Left ventricle myocardium inferior (tissue), 1 donor: Measurements from ENCODE around the gene KNSTRN. TPM values are rescaled to one million over a fixed set of nuclear protein-coding genes. Genes with fewer than 3 reads are reported as not detected.

Experiments used
- DNase-seq: peaks from one replicate; pipeline ENCODE4 v3.0.0-alpha.2; 2020
- H3K27ac ChIP-seq: fragments of 200-600 bp; replicated peaks from 2 replicates; pipeline ENCODE4 v1.8.0; 2021
- H3K27me3 ChIP-seq: fragments of 200-600 bp; 2 replicates; pipeline ENCODE4 v1.8.0; 2021; ENCODE audit warnings: low read depth
- H3K36me3 ChIP-seq: fragments of 200-600 bp; 2 replicates; pipeline ENCODE4 v1.8.0; 2021
- H3K4me1 ChIP-seq: fragments of 200-600 bp; 2 replicates; pipeline ENCODE4 v1.8.0; 2021
- H3K4me3 ChIP-seq: fragments of 200-600 bp; 2 replicates; pipeline ENCODE4 v1.8.0; 2021; ENCODE audit warnings: mild to moderate bottlenecking, moderate library complexity
- H3K9me3 ChIP-seq: fragments of 200-600 bp; replicated peaks from 2 replicates; pipeline ENCODE4 v1.8.0; 2021
- intact Hi-C: fragments of 100-400 bp; cut with micrococcal nuclease; formaldehyde crosslinking; loops from one replicate; pipeline ENCODE4 v1.11.0; 2022
- total RNA-seq: library from RNA; stranded (reverse); fragmentation: NEBNext Ultra II Directional; extraction: Animal tissue kit (Norgen Biotek cat#: 25700); gene quantifications from one replicate; pipeline ENCODE4 v1.2.1, GENCODE V29; 2021
- TF ChIP-seq, protein P1 (sequence below): fragments of 200-600 bp; IDR thresholded peaks from 2 replicates; pipeline ENCODE4 v1.8.0; 2021; ENCODE audit warnings: antibody characterized with exemption, mild to moderate bottlenecking, borderline replicate concordance
- donor health status: DM: no; HTN: yes; CAD: no; lungs with severe emphysema.

Gene KNSTRN
- total RNA-seq, 1 donor from 2014 or later: 9.0 TPM

DNA sequence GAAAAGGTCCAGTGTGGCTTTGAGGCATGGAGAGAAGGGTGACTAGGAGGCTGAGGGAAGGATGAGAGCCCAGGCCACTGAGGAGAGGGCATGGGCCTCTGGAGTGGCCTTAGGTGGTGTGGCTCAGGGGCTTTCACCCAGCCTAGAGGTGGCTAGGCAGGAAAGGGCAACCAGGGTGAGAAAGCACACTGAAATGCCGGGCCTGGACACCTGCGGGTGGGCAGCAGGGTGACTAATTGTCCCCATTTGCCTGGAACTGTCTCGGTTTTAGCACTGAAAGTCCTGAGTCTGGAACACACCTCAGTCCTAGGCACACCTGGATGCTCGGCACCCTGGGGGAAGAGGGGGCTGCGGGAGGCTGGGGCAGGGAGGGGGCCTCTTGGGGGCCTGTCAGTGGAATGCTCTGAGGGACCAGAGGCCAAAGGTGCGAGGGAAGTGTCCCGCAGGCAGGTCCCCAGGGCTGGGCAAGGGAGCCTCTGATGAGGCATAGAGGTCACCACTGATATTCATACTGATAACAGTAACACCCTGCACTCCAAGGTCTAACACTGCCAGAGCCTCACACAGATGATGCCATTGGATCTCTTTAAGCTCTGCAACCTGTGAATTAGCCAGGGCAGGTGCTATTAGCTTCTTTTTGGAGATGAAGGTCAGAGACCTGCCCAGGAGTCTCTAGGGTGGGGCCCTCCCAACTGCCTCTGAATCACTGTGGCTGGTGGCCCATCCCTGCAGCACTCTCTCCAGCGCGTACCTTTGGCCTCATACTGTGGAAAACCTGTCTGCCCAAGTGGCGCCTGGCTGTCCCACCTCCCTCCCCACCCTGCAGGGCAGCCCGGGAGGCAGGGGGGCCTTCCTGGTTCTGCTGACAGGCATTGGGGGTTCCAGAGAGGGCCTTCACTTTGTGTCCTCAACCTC is 34.7 kb upstream of the KNSTRN start:
- DNase-seq: no peak
- intact Hi-C loops: loop anchor here (10.0 kb wide), 1 partner anchor 77 kb away; no protein-coding TSS in a partner anchor

DNA sequence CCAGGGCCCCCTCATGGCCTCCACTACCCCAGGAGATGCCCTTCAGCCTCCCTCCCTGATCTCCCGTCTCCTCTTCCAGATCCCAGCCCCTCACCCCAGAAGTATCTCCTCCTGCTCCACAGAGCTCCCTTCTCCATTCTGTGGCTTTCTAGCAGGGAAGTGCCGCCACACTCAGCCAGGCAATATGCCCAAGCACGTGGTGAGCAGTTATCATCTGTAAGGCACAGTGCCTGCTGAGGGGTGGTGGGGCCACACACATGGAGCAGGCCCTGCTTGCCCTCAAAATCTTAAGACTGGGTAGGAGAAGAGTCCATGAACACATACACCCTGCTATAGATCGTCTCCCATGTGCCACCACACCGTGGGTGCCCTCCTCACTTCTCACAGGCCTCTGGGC is 34.0 kb upstream of the KNSTRN start:
- Histone ChIP-seq H3K9me3 (no peaks in the 10 kb centered on the region), H3K36me3 (no peaks in the 10 kb centered on the region), H3K4me3 (no peak overlapping the region), H3K4me1 (peaks cover 26% of the 10 kb centered on the region), H3K27ac (no peak overlapping the region), H3K27me3 (no peaks in the 10 kb centered on the region)
- no peak for DNase-seq
- intact Hi-C loops: loop anchor here (10.0 kb wide), 1 partner anchor 76 kb away; no protein-coding TSS in a partner anchor
- TF ChIP-seq, protein P1, sequence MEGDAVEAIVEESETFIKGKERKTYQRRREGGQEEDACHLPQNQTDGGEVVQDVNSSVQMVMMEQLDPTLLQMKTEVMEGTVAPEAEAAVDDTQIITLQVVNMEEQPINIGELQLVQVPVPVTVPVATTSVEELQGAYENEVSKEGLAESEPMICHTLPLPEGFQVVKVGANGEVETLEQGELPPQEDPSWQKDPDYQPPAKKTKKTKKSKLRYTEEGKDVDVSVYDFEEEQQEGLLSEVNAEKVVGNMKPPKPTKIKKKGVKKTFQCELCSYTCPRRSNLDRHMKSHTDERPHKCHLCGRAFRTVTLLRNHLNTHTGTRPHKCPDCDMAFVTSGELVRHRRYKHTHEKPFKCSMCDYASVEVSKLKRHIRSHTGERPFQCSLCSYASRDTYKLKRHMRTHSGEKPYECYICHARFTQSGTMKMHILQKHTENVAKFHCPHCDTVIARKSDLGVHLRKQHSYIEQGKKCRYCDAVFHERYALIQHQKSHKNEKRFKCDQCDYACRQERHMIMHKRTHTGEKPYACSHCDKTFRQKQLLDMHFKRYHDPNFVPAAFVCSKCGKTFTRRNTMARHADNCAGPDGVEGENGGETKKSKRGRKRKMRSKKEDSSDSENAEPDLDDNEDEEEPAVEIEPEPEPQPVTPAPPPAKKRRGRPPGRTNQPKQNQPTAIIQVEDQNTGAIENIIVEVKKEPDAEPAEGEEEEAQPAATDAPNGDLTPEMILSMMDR: no peak

More for the DNA sequence above, 34.7 kb upstream of the KNSTRN start:
- Histone ChIP-seq H3K36me3 (no peaks in the 10 kb centered on the region), H3K27me3 (no peaks in the 10 kb centered on the region), H3K27ac (no peak overlapping the region), H3K4me1 (peaks cover 32% of the 10 kb centered on the region), H3K9me3 (no peaks in the 10 kb centered on the region), H3K4me3 (no peak overlapping the region)
- TF ChIP-seq, protein P1: no peak

- no peak overlapping the region for H3K4me3 ChIP-seq
- peaks cover 26% of the 10 kb centered on the region for H3K4me1 ChIP-seq
- no peak overlapping the region for H3K27ac ChIP-seq
- H3K36me3 ChIP-seq: no peaks in the 10 kb centered on the region
- no peaks in the 10 kb centered on the region for H3K27me3 ChIP-seq
- TF ChIP-seq, protein P1: no peak
- no peaks in the 10 kb centered on the region for H3K9me3 ChIP-seq
- intact Hi-C loops: loop anchor here (10.0 kb wide), 1 partner anchor 76 kb away; no protein-coding TSS in a partner anchor
- no peak for DNase-seq
Measured at GRCh38 chr15:40349163-40349562, 33.4 kb upstream of the KNSTRN start.

DNA sequence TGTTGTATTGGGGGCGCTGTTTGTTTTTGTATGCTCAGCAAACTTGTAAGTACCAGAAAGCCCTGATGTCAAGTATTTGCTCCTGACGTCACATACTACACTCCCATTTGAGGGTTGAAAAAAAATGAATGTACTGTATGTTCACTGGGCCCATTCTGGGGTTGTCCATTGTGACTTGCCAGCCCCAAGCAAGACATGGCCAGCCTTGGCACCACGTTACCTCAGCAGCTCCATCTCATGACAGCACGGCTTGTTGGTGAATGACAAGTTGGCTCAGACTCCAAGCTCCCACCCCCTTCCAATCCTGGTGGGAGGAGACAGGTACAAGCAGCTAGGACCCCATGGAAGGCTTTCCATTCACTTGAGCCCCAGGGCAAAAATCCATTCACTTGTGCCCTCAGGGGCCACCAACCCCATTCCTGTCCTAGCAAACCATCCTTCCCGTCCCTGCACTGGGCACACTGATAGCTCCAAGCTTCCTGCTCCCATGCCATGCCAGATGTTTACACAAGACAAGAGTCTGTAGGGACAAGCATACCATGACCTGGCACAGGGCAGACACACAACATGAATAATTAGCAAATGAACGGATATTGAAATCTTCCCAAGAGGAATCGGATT is 30.1 kb upstream of the KNSTRN start:
- Histone ChIP-seq H3K4me3 (no peak overlapping the region), H3K4me1 (peaks cover 26% of the 10 kb centered on the region), H3K9me3 (no peaks in the 10 kb centered on the region), H3K36me3 (no peaks in the 10 kb centered on the region), H3K27ac (no peak overlapping the region), H3K27me3 (no peaks in the 10 kb centered on the region)
- intact Hi-C loops: no loop called here
- TF ChIP-seq, protein P1: no peak
- no peak for DNase-seq

GRCh38 chr15:40353697-40354096 is 28.8 kb upstream of the KNSTRN start:
- TF ChIP-seq, protein P1: no peak
- Histone ChIP-seq H3K36me3 (no peaks in the 10 kb centered on the region), H3K9me3 (no peaks in the 10 kb centered on the region), H3K27ac (no peak overlapping the region), H3K4me1 (peaks cover 29% of the 10 kb centered on the region), H3K4me3 (no peak overlapping the region), H3K27me3 (no peaks in the 10 kb centered on the region)
- no peak for DNase-seq
- intact Hi-C loops: no loop called here
